Endothelial cell of umbilical vein (primary cell): ENCODE measurements around the gene MGST3. TPM values are rescaled to one million over a fixed set of nuclear protein-coding genes. Genes with fewer than 3 reads are reported as not detected.
"Not testable (repeated sequence)": the region's sequence is repeated elsewhere in the genome, so short reads cannot be mapped to it uniquely, and the experiment has no call there.

ENCODE experiments used
- BruUV-seq: library from RNA; stranded (reverse); fragments of 400-500 nt; replicated peaks from 2 replicates; lab custom pipeline; 2021; lab: Mats Ljungman, UMichigan
- CTCF ChIA-PET: fragments of 300-600, 350-600 bp; sonication (Branson Sonifier 250); formaldehyde crosslinking; loops from one replicate; lab custom pipeline; 2021; ENCODE audit warnings: antibody characterized with exemption, inconsistent platforms; lab: Charles Lee
- POLR2A ChIA-PET: fragments of 300-600, 350-600 bp; sonication (Branson Sonifier 250); formaldehyde crosslinking; loops from one replicate; lab custom pipeline; 2021; ENCODE audit warnings: antibody characterized with exemption, inconsistent platforms; lab: Charles Lee
- DNase-seq: peaks from one replicate; pipeline ENCODE4 v3.0.0-alpha.2; 2011; ENCODE audit warnings: low read depth, low spot score
- FAIRE-seq: peaks from 2 replicates; lab custom pipeline; 2011; peaks lifted over from hg19 to GRCh38; lab: Jason Lieb, UNC
- H2AFZ ChIP-seq: 2 replicates; pipeline ENCODE4 v1.6.0; 2012; ENCODE audit warnings: low read depth, low read length, control low read depth, inconsistent platforms
- H3K27ac ChIP-seq: 2 replicates; pipeline ENCODE4 v1.5.1; 2011; ENCODE audit warnings: low read depth, mild to moderate bottlenecking, control low read depth, low read length, moderate library complexity; ENCODE audit not compliant: insufficient read depth
- H3K27me3 ChIP-seq, 2 experiments: 2 replicates each; pipeline versions ENCODE4 v1.6.0 to v1.6.1; 2011; ENCODE audit warnings: low read length in 2 of 2, mixed read lengths in 1 of 2; ENCODE audit not compliant: control insufficient read depth in 2 of 2, insufficient read depth in 2 of 2
- H3K36me3 ChIP-seq, 2 experiments: 2 replicates in 1 of 2; 3 replicates in 1 of 2; pipeline ENCODE4 v1.5.1; 2011; ENCODE audit warnings: low read length in 2 of 2, mild to moderate bottlenecking in 1 of 2, moderate library complexity in 1 of 2; ENCODE audit not compliant: control insufficient read depth in 2 of 2, insufficient read depth in 2 of 2; ENCODE audit errors: extremely low read depth in 1 of 2
- H3K4me1 ChIP-seq: 3 replicates; pipeline ENCODE4 v1.5.1; 2011; ENCODE audit warnings: mild to moderate bottlenecking, low read length; ENCODE audit not compliant: control insufficient read depth, insufficient read depth; ENCODE audit errors: extremely low read depth
- H3K4me2 ChIP-seq: 2 replicates; pipeline ENCODE4 v1.6.1; 2011; ENCODE audit warnings: low read length, control low read depth, mixed read lengths; ENCODE audit not compliant: insufficient read depth
- H3K4me3 ChIP-seq, 3 experiments: fragments of 200-600 bp in 1 of 3; sonication (generic), shearing (Covaris generic) in 1 of 3; replicated peaks in 1 of 3; 2 replicates each; pipeline ENCODE4 v1.5.1; 2011 to 2016; ENCODE audit warnings: control low read depth in 3 of 3, low read length in 3 of 3, mild to moderate bottlenecking in 2 of 3, inconsistent platforms in 1 of 3, low read depth in 1 of 3, moderate library complexity in 1 of 3; ENCODE audit not compliant: insufficient read depth in 1 of 3
- H3K79me2 ChIP-seq: 2 replicates; pipeline ENCODE4 v1.6.0; 2012; ENCODE audit warnings: low read length, inconsistent platforms; ENCODE audit not compliant: control insufficient read depth, insufficient read depth
- H3K9ac ChIP-seq: replicated peaks from 2 replicates; pipeline ENCODE3; 2011; ENCODE audit warnings: low read length, control low read depth; ENCODE audit not compliant: insufficient read depth; ENCODE audit errors: extremely low read depth
- H3K9me1 ChIP-seq: replicated peaks from 3 replicates; pipeline ENCODE4 v1.6.0; 2011; ENCODE audit warnings: mild to moderate bottlenecking, low read length; ENCODE audit not compliant: control insufficient read depth, insufficient read depth; ENCODE audit errors: extremely low read depth
- H3K9me3 ChIP-seq: replicated peaks from 2 replicates; pipeline ENCODE4 v1.5.1; 2012; ENCODE audit warnings: low read length, inconsistent platforms; ENCODE audit not compliant: control insufficient read depth, insufficient read depth
- H4K20me1 ChIP-seq: replicated peaks from 2 replicates; pipeline ENCODE3; 2011; ENCODE audit warnings: mild to moderate bottlenecking, low read length; ENCODE audit not compliant: control insufficient read depth, insufficient read depth; ENCODE audit errors: extremely low read depth
- EZH2 ChIP-seq: IDR thresholded peaks from 2 replicates; pipeline ENCODE4 v1.6.1; 2012; ENCODE audit warnings: borderline replicate concordance, low read depth, mild to moderate bottlenecking, moderate library complexity, low read length, inconsistent platforms; ENCODE audit not compliant: severe bottlenecking
- FOS ChIP-seq: IDR thresholded peaks from 2 replicates; pipeline ENCODE4 v1.6.1; 2011; ENCODE audit warnings: mild to moderate bottlenecking, low read length, moderate library complexity, borderline replicate concordance; ENCODE audit not compliant: insufficient read depth
- GATA2 ChIP-seq: IDR thresholded peaks from 2 replicates; pipeline ENCODE4 v1.7.0; 2011; ENCODE audit warnings: low read depth, mild to moderate bottlenecking, moderate library complexity, mixed read lengths, low read length; ENCODE audit not compliant: insufficient read length, insufficient read depth
- JUN ChIP-seq: IDR thresholded peaks from 2 replicates; pipeline ENCODE4 v1.6.1; 2011; ENCODE audit warnings: borderline replicate concordance, low read depth; ENCODE audit not compliant: insufficient read length, insufficient read depth
- MAX ChIP-seq: IDR thresholded peaks from 2 replicates; pipeline ENCODE4 v1.6.1; 2011; ENCODE audit not compliant: insufficient read depth, insufficient read length
- MYC ChIP-seq: IDR thresholded peaks from one replicate; pipeline ENCODE4 v1.6.1; 2011; ENCODE audit warnings: mild to moderate bottlenecking, low read depth, low read length
- POLR2A ChIP-seq: IDR thresholded peaks from 2 replicates; pipeline ENCODE4 v1.6.1; 2012; ENCODE audit warnings: low read depth, mild to moderate bottlenecking, control low read depth, low read length
- POLR2AphosphoS5 ChIP-seq: IDR thresholded peaks from 2 replicates; pipeline ENCODE4 v1.6.1; 2012; ENCODE audit warnings: low read depth, mild to moderate bottlenecking, control low read depth, low read length, moderate library complexity; ENCODE audit not compliant: insufficient read depth
- dilution Hi-C: fragments of 300-500 bp; cut with MboI; formaldehyde crosslinking; loops from one replicate; pipeline ENCODE4 v1.15.0; 2019; ENCODE audit warnings: low sequenced_read_pairs; ENCODE audit not compliant: extremely low pct_ligation_motif_present
- intact Hi-C: fragments of 100-400 bp; cut with micrococcal nuclease; formaldehyde crosslinking; loops from one replicate; pipeline ENCODE4 v1.10.0; 2022
- polyA plus RNA-seq, 4 experiments: library from polyadenylated mRNA; depleted of rRNA in 3 of 4; stranded (reverse) in 3 of 4; unstranded in 1 of 4; fragments of >200 nt; gene quantifications; 2 replicates each; pipeline versions ENCODE4 v1.2.1 to v1.2.3, GENCODE V29; 2011 to 2012; ENCODE audit warnings: missing spikeins in 1 of 4
- total RNA-seq: library from RNA; stranded (reverse); gene quantifications from 2 replicates; pipeline ENCODE4 v1.2.3, GENCODE V29; 2021
- TF ChIP-seq, protein P1 (sequence below), 2 donors: IDR thresholded peaks; 1 replicate in 1 of 2; 2 replicates in 1 of 2; pipeline ENCODE4 v1.5.1; 2011; ENCODE audit warnings: low read length in 2 of 2, mild to moderate bottlenecking in 2 of 2, moderate library complexity in 2 of 2, control low read depth in 1 of 2, inconsistent platforms in 1 of 2, low read depth in 1 of 2; ENCODE audit not compliant: insufficient read depth in 1 of 2; ENCODE audit errors: extremely low read depth in 1 of 2

Gene MGST3
- total and polyA plus RNA-seq, 2 donors (not counting 3 experiments of a cell fraction or from before 2014, with no cell fraction given) = 164 to 288 TPM

- no peak overlapping the region for H3K27ac ChIP-seq
- H3K4me2 ChIP-seq = no peak overlapping the region
- H3K9ac ChIP-seq = no peak overlapping the region
- ChIA-PET CTCF (interaction anchor here (1.1 kb wide), 1 partner anchor 11 kb away, joined by 4 read pairs; no protein-coding TSS in a partner anchor), POLR2A (no interaction called here)
- no peaks in the 10 kb centered on the region for H4K20me1 ChIP-seq
- no peaks in the 10 kb centered on the region for H3K36me3 ChIP-seq
- intact Hi-C loops (no loop called here), dilution Hi-C loops (no loop called here)
- peaks cover 2 to 9% of the 10 kb centered on the region in 2 experiments for H3K27me3 ChIP-seq
- H3K9me1 ChIP-seq = no peaks in the 10 kb centered on the region
- H3K4me3 ChIP-seq = no peak overlapping the region
- DNase-seq = no peak
- no peak for TF ChIP-seq JUN
- H3K9me3 ChIP-seq = no peaks in the 10 kb centered on the region
- no peak for FAIRE-seq
- no peak overlapping the region for H2AFZ ChIP-seq
- no TSS peak for BruUV-seq
- no peaks in the 10 kb centered on the region for H3K79me2 ChIP-seq
- H3K4me1 ChIP-seq = no peaks in the 10 kb centered on the region
Measured at GRCh38 chr1:165581926-165582325, 49.1 kb upstream of the MGST3 start.

DNA sequence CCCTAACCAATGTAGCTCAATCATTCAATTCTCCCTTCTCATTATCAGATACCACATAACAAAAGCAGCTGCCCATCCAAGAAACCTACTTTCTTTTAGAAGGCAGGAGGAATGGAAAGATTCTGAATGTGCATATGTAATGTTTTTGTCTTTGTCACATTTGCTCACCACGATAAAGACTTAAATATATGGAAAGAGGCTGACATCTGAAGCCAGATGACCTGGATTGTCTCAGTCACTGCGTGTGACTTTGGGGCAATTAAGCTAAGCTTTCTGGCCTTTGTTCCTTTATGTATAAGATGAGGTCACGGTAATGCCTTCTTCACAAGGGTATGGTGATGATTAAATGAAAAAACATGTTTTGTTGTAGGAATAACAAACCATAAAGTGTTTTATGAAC is 44.6 kb upstream of the MGST3 start:
- ChIA-PET CTCF (interaction anchor here (1.4 to 13.2 kb wide), 3 partner anchors 191 to 219 kb away, joined by 4 to 376 read pairs (median 7); no protein-coding TSS in a partner anchor), POLR2A (no interaction called here)
- H3K4me1 ChIP-seq = no peaks in the 10 kb centered on the region
- intact Hi-C loops = no loop called here
- no peaks in the 10 kb centered on the region for H3K79me2 ChIP-seq
- FAIRE-seq (no peak), DNase-seq (no peak)
- no peaks in the 10 kb centered on the region for H3K9me1 ChIP-seq
- no peaks in the 10 kb centered on the region for H3K9me3 ChIP-seq
- no peak overlapping the region for H2AFZ ChIP-seq
- H3K4me2 ChIP-seq = no peak overlapping the region
- H3K4me3 ChIP-seq = no peak overlapping the region
- dilution Hi-C loops = no loop called here
- no peak overlapping the region for H3K9ac ChIP-seq
- H3K36me3 ChIP-seq = no peaks in the 10 kb centered on the region
- H3K27ac ChIP-seq = no peak overlapping the region
- H3K27me3 ChIP-seq = peaks cover 19 to 30% of the 10 kb centered on the region in 2 experiments
- no peak for TF ChIP-seq FOS
- TF ChIP-seq JUN = no peak
- TF ChIP-seq, protein P1, sequence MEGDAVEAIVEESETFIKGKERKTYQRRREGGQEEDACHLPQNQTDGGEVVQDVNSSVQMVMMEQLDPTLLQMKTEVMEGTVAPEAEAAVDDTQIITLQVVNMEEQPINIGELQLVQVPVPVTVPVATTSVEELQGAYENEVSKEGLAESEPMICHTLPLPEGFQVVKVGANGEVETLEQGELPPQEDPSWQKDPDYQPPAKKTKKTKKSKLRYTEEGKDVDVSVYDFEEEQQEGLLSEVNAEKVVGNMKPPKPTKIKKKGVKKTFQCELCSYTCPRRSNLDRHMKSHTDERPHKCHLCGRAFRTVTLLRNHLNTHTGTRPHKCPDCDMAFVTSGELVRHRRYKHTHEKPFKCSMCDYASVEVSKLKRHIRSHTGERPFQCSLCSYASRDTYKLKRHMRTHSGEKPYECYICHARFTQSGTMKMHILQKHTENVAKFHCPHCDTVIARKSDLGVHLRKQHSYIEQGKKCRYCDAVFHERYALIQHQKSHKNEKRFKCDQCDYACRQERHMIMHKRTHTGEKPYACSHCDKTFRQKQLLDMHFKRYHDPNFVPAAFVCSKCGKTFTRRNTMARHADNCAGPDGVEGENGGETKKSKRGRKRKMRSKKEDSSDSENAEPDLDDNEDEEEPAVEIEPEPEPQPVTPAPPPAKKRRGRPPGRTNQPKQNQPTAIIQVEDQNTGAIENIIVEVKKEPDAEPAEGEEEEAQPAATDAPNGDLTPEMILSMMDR (IDR thresholded peaks at IDR 0.05; ENCODE audit: extremely low read depth in 1 of 2, insufficient read depth in 1 of 2, low read depth in 1 of 2, low read length in 2 of 2) = no peak
- TF ChIP-seq POLR2AphosphoS5 = no peak
- no peak for TF ChIP-seq GATA2
- no peak for TF ChIP-seq MYC
- no peak for TF ChIP-seq MAX
- no peak for TF ChIP-seq POLR2A
- no peak for TF ChIP-seq EZH2
- no TSS peak for BruUV-seq
- no peaks in the 10 kb centered on the region for H4K20me1 ChIP-seq

GRCh38 chr1:165591391-165591790 is 39.6 kb upstream of the MGST3 start:
- DNase-seq, H3K36me3 ChIP-seq, BruUV-seq, H3K9ac ChIP-seq, FAIRE-seq, POLR2A ChIA-PET, H2AFZ ChIP-seq, H3K9me3 ChIP-seq, H3K4me2 ChIP-seq, H3K27ac ChIP-seq, H3K9me1 ChIP-seq, H3K4me1 ChIP-seq, H3K79me2 ChIP-seq, dilution Hi-C loops, H3K4me3 ChIP-seq, H4K20me1 ChIP-seq, intact Hi-C loops: not testable (repeated sequence)
- CTCF ChIA-PET = interaction anchor here (0.6 to 13.2 kb wide), 11 partner anchors 16 to 359 kb away, joined by 3 to 376 read pairs (median 15); no protein-coding TSS in a partner anchor
- H3K27me3 ChIP-seq = peaks cover 31 to 48% of the 10 kb centered on the region in 2 experiments
